GM18517 (cell line): ENCODE results near the gene SLC1A4.
"Not testable (repeated sequence)": the region's sequence is repeated elsewhere in the genome, so short reads cannot be mapped to it uniquely, and the experiment has no call there.

ENCODE experiments used
- ATAC-seq: cut with Tn5 transposase; IDR thresholded peaks from one replicate; pipeline ENCODE4 v1.9.1; 2021; ENCODE audit warnings: mild to moderate bottlenecking, moderate library complexity; ENCODE audit not compliant: unreplicated experiment

Gene SLC1A4

GRCh38 chr2:65024149-65024829, 35.1 kb downstream of the SLC1A4 start:
- no peak for ATAC-seq

GRCh38 chr2:65025453-65026123, 36.4 kb downstream of the SLC1A4 start:
- no peak for ATAC-seq

GRCh38 chr2:65026154-65026553, 37.0 kb downstream of the SLC1A4 start:
- ATAC-seq, result no peak

GRCh38 chr2:65026704-65027464, 37.7 kb downstream of the SLC1A4 start:
- no peak for ATAC-seq

- no peak for ATAC-seq
These were observed 38.5 kb downstream of the SLC1A4 start for GRCh38 chr2:65027616-65028244.

- ATAC-seq, result peak; percentile 19
These were observed 41.5 kb downstream of the SLC1A4 start for GRCh38 chr2:65030476-65031332.

- ATAC-seq, result peak; percentile 41
These were observed 42.3 kb downstream of the SLC1A4 start for GRCh38 chr2:65031341-65032018.

GRCh38 chr2:65032019-65032975, 43.1 kb downstream of the SLC1A4 start:
- ATAC-seq, result peak; percentile 31

GRCh38 chr2:65033178-65033577, 44.0 kb downstream of the SLC1A4 start:
- no peak for ATAC-seq

GRCh38 chr2:65033667-65034066, 44.5 kb downstream of the SLC1A4 start:
- not testable (repeated sequence) for ATAC-seq

- no peak for ATAC-seq
These were observed 46.2 kb downstream of the SLC1A4 start for GRCh38 chr2:65035351-65035943.

- ATAC-seq, result no peak
These were observed 48.0 kb downstream of the SLC1A4 start for GRCh38 chr2:65037178-65037577.

- ATAC-seq, result no peak
These were observed 50.4 kb downstream of the SLC1A4 start for GRCh38 chr2:65039640-65040039.

GRCh38 chr2:65040400-65041261, 51.4 kb downstream of the SLC1A4 start:
- peak; percentile 85 for ATAC-seq

GRCh38 chr2:65043001-65043400, 53.8 kb downstream of the SLC1A4 start:
- no peak for ATAC-seq

GRCh38 chr2:65044097-65044735, 55.0 kb downstream of the SLC1A4 start:
- no peak for ATAC-seq

- ATAC-seq, result no peak
These were observed 56.5 kb downstream of the SLC1A4 start for GRCh38 chr2:65045651-65046050.
